GM10266 (cell line): Measurements from ENCODE around the gene B4GALT3.

Source experiments
- DNase-seq: peaks from one replicate; pipeline ENCODE4 v3.0.0; 2012; ENCODE audit errors: extremely low spot score
- TF ChIP-seq, protein P1 (sequence below): IDR thresholded peaks from 2 replicates; pipeline ENCODE4 v1.5.1; 2012; ENCODE audit warnings: mild to moderate bottlenecking, low read depth; ENCODE audit not compliant: control insufficient read depth, insufficient read depth; ENCODE audit errors: missing control alignments

The B4GALT3 gene

DNA sequence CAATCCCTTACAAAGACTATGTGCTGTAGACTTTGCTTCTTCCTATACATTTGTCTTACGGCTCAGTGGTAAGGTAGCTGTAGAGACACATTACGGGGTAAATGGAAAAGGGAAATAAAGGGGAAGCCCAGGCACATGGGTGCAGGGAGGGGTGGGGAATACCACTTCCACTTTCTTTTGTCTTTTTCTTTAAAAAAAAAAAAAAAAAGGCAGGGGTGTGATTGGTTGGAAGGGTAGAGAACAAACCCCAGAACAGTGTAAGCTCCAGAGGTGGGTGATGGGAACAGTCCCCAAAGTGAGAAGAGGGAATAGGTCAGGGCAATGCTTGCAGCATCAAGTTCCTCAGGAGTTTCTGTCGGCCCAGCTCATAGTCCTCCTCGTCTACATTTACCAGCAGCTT lies 55.5 kb downstream of the B4GALT3 start:
- DNase-seq: no peak

More for the DNA sequence above, 55.5 kb downstream of the B4GALT3 start:
- TF ChIP-seq, protein P1, sequence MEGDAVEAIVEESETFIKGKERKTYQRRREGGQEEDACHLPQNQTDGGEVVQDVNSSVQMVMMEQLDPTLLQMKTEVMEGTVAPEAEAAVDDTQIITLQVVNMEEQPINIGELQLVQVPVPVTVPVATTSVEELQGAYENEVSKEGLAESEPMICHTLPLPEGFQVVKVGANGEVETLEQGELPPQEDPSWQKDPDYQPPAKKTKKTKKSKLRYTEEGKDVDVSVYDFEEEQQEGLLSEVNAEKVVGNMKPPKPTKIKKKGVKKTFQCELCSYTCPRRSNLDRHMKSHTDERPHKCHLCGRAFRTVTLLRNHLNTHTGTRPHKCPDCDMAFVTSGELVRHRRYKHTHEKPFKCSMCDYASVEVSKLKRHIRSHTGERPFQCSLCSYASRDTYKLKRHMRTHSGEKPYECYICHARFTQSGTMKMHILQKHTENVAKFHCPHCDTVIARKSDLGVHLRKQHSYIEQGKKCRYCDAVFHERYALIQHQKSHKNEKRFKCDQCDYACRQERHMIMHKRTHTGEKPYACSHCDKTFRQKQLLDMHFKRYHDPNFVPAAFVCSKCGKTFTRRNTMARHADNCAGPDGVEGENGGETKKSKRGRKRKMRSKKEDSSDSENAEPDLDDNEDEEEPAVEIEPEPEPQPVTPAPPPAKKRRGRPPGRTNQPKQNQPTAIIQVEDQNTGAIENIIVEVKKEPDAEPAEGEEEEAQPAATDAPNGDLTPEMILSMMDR: no peak
